Measurements from ENCODE around the gene PAGR1.
"Not testable (repeated sequence)": the region's sequence is repeated elsewhere in the genome, so short reads cannot be mapped to it uniquely, and the experiment has no call there.

PAGR1 gene

GRCh38 chr16:29815793-29816693, at the start of gene PAGR1:
TSS of gene PAGR1 (plus strand) at chr16:29816152. CDS start at chr16:29816526, 374 bp downstream.
- in situ Hi-C loops (cut with HindIII; ENCODE audit: low pct_ligation_motif_present, low pct_unique_long_range_greater_than_20kb, low sequenced_read_pairs), result no loop called here
- DNase-seq, result peak; percentile 100

DNA sequence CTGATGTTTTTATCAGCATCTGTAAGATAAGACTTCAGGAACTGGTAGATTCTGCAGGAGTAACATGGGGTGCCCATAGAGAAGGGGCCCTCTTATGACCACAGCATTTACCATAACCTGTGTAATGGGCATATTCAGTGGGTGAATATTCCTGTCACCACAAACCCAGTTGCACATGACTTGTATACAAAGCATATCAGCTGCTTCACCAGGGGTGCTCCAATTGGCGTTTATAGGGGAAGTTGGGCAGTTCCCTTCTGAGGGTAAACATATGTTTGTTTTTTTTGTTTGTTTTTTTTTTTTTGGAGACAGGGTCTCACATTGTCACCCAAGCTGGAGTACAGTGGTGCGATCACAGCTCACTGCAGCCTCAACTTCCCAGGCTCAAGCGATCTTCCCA, 49.4 kb upstream of the PAGR1 start:
- DNase-seq, result no peak
- in situ Hi-C loops (cut with HindIII; ENCODE audit: low pct_ligation_motif_present, low pct_unique_long_range_greater_than_20kb, low sequenced_read_pairs), result no loop called here

DNA sequence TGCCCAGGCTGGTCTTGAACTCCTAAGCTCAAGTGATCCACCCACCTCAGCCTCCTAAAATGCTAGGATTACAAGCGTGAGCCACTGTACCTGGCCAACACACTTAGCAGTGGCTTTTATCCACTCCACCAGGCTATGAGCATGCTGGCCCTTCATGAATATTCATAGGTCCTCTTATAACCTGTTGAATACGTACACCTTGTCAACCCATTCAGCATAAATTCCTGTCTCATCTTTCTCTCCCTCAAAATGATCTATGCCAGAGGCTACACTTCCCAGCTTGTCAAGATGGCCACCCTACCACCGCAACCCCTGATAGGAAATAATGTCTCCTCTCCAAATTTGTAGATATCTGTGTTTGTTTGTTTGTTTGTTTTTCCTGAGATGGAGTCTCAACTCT, 48.9 kb upstream of the PAGR1 start:
- in situ Hi-C loops (cut with HindIII; ENCODE audit: low pct_ligation_motif_present, low pct_unique_long_range_greater_than_20kb, low sequenced_read_pairs), result no loop called here
- DNase-seq, result no peak

DNA sequence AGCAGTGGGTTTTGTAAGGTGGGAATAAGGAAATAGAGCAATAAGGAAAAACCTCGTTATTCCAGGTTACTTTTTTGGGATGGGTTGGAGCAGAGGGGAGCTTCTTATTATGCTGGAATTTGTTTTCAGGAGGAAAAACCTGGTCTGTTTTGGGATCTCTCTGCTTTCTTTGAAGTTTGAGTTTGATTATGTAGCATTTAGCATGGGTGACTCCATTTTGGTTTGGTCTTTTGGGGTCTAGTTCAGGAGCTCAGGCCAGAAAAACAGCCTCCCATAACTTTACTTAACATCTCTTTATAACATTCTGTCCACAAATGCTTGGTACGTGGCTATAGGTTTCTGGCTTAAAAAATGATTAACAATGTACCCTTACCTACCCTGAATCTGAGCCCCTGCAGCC, 46.4 kb upstream of the PAGR1 start:
- DNase-seq, result no peak
- in situ Hi-C loops (cut with HindIII; ENCODE audit: low pct_ligation_motif_present, low pct_unique_long_range_greater_than_20kb, low sequenced_read_pairs), result no loop called here

DNA sequence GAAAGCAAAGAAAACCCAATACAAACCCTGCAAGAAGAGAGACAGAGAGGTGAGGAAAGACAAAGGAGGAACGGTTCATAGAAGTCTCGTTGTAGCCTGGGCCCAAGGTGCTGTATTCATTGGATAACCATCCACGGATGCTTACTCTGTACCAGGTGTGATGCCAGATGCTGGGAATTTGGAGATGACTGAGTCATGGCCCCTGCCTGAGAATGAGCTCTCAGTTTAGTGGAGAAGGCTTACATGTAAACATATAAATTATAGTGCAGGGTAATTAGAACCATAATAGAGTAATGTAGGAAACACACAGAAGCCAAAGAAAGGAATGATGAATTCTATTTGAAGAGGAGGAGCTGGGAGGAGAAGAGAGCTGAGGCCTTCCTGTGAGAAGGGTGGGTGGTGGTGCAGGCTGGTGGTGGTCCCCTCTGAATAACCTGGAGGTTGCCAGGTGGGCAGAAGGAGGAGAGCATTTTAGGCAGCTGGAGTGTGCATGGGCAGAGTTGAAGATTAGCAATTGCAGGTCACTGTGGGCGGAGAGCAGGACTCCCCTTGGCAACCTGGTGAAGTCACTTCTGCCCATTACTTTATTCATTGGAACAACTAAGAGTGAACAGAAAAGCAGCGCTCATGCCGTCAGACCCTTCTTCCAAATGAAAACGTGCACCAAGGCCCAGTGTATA, 45.6 kb upstream of the PAGR1 start:
- DNase-seq, result no peak
- in situ Hi-C loops (cut with HindIII; ENCODE audit: low pct_ligation_motif_present, low pct_unique_long_range_greater_than_20kb, low sequenced_read_pairs), result no loop called here

GRCh38 chr16:29772330-29772729, 43.6 kb upstream of the PAGR1 start:
- in situ Hi-C loops (cut with HindIII; ENCODE audit: low pct_ligation_motif_present, low pct_unique_long_range_greater_than_20kb, low sequenced_read_pairs); DNase-seq: not testable (repeated sequence)

- DNase-seq, result no peak
- in situ Hi-C loops (cut with HindIII; ENCODE audit: low pct_ligation_motif_present, low pct_unique_long_range_greater_than_20kb, low sequenced_read_pairs), result no loop called here
Measured at GRCh38 chr16:29774730-29775129, 41.2 kb upstream of the PAGR1 start.

DNA sequence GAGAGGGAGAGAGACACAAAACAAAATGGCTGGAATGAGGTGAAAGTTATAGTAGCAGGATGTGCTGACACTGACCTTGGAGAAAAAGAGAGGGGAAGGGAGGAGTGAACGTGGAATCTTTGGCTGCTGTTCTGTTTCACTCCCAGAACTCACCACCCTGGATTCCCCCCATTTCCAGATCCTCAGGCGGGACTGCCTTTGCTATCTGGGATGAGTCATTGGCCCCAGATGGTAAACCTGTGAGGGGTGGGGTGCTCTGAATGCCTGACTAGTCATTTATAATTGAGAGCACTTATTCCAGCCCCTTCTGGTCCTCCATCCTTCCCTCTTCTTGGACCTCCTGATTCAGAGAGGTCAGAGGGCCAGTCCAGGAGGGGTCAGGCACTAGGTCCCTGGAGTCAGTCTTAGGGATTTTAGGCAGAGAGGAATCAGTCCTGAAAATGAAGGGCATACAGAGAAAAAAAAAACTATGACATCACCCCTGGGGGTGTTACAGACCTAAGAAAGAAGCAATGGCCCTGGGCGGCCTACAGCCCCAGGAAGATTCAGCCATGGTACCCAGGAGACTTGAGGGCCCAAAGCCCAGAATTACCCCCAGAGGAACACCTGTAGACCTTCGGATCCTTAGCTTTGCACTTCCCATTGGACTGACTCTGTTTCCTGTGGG, 40.1 kb upstream of the PAGR1 start:
- in situ Hi-C loops (cut with HindIII; ENCODE audit: low pct_ligation_motif_present, low pct_unique_long_range_greater_than_20kb, low sequenced_read_pairs), result no loop called here
- no peak for DNase-seq

GRCh38 chr16:29777576-29778350, 38.2 kb upstream of the PAGR1 start, which contains the start of gene ZG16:
TSS of gene ZG16 (plus strand) at chr16:29778256. CDS start at chr16:29779267, 1,011 bp downstream.
- in situ Hi-C loops (cut with HindIII; ENCODE audit: low pct_ligation_motif_present, low pct_unique_long_range_greater_than_20kb, low sequenced_read_pairs), result no loop called here
- DNase-seq, result no peak

GRCh38 chr16:29779474-29779873, 36.5 kb upstream of the PAGR1 start:
- in situ Hi-C loops (cut with HindIII; ENCODE audit: low pct_ligation_motif_present, low pct_unique_long_range_greater_than_20kb, low sequenced_read_pairs), result no loop called here
- DNase-seq, result no peak

- DNase-seq; in situ Hi-C loops (cut with HindIII; ENCODE audit: low pct_ligation_motif_present, low pct_unique_long_range_greater_than_20kb, low sequenced_read_pairs): not testable (repeated sequence)
Measured at GRCh38 chr16:29783094-29783953, 32.6 kb upstream of the PAGR1 start.

DNA sequence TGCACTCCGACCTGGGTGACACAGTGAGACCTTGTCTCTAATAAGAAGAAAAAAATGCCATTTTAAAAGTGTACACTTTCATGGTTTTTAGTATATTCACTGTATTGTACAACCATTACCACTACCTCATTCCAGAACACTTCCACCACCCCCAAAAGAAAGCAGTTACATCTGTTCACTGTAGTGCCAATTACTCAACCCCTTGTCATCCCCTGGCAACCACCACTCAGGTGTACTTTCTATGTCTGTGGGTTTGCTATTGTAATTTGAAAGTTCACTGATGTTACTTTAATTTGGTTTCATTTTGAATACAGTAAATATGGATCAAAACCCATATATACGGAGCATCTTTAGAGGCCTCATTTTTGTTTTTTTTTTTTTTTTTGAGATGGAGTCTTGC, 31.8 kb upstream of the PAGR1 start:
- DNase-seq, result no peak
- in situ Hi-C loops (cut with HindIII; ENCODE audit: low pct_ligation_motif_present, low pct_unique_long_range_greater_than_20kb, low sequenced_read_pairs), result no loop called here

GRCh38 chr16:29784901-29785500, 31.0 kb upstream of the PAGR1 start:
- in situ Hi-C loops (cut with HindIII; ENCODE audit: low pct_ligation_motif_present, low pct_unique_long_range_greater_than_20kb, low sequenced_read_pairs), result no loop called here

GRCh38 chr16:29787155-29787554, 28.8 kb upstream of the PAGR1 start:
- in situ Hi-C loops (cut with HindIII; ENCODE audit: low pct_ligation_motif_present, low pct_unique_long_range_greater_than_20kb, low sequenced_read_pairs), result not testable (repeated sequence)

More at GRCh38 chr16:29784901-29785500, 31.0 kb upstream of the PAGR1 start:
- no peak for DNase-seq

GRCh38 chr16:29789775-29790182, 26.2 kb upstream of the PAGR1 start:
- in situ Hi-C loops (cut with HindIII; ENCODE audit: low pct_ligation_motif_present, low pct_unique_long_range_greater_than_20kb, low sequenced_read_pairs), result no loop called here
- peak; percentile 35 for DNase-seq

More at GRCh38 chr16:29787155-29787554, 28.8 kb upstream of the PAGR1 start:
- not testable (repeated sequence) for DNase-seq

GRCh38 chr16:29790183-29790948, 25.6 kb upstream of the PAGR1 start, which contains the start of gene KIF22:
TSS of gene KIF22 (plus strand) at chr16:29790751. CDS start at chr16:29790760, 9 bp downstream.
- DNase-seq, result peak; percentile 99
- in situ Hi-C loops (cut with HindIII; ENCODE audit: low pct_ligation_motif_present, low pct_unique_long_range_greater_than_20kb, low sequenced_read_pairs), result no loop called here

Data from ACHN (cell line).